GM18520 (cell line): Measurements from ENCODE around the gene MUCL3.
"Not testable (repeated sequence)": the region's sequence is repeated elsewhere in the genome, so short reads cannot be mapped to it uniquely, and the experiment has no call there.

Experiments used
- ATAC-seq: cut with Tn5 transposase; IDR thresholded peaks from one replicate; pipeline ENCODE4 v1.9.1; 2021; ENCODE audit not compliant: unreplicated experiment

The MUCL3 gene

DNA sequence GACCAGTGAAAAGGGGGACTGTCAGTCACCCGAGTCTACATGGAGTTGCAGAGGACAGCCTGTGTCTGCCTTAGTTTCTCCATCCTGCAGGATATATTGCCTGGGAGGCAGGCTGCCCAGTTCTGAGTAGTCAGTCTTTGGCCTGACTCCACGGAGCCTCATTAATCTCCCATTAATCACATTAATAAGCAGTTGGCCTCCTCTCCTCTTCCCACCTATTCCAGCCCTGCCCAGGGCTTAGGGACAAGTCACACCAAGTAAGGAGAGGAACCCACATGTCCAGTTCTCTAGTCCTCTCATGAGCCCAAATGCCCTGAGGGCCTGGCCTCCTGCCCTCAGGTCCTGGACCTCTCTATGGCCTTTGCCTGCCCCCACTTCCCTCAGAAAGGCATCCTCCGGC is 1.3 kb upstream of the MUCL3 start:
- ATAC-seq: no peak

DNA sequence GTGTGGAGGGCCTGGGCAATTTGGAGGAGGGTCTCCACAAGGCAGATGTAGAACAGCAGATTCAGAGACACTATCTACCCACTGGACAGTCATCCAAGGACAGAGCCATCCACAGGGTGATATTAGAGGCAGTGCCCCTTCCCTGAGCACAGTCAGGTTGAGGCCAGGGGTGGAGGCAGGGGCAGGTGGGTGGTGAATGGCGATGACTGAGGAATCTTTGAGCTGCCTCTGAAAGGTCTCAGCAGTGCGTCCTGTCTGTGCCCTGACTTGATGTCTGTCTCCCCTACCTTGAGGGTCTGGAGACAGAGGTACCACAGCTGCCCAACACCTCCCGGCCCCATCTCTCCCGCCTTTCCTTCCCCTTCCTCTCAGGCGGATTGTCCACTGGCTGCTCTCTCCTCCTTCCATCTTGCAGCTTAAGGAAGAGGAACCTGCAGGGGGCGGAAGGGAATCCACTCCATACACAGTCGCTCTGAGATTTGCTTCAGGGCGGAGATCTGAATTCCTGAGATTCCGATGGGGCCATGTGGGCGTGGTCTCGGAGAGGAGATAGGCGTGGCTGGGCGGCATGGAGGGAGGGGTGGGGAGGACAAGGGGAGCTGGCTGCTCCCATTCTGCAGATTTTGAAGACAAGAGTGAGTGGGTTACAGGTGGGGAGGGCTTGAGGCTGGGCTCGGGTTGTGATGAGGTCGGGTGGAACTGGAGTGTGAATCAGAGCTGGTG is 1.7 kb downstream of the MUCL3 start:
- ATAC-seq: no peak

DNA sequence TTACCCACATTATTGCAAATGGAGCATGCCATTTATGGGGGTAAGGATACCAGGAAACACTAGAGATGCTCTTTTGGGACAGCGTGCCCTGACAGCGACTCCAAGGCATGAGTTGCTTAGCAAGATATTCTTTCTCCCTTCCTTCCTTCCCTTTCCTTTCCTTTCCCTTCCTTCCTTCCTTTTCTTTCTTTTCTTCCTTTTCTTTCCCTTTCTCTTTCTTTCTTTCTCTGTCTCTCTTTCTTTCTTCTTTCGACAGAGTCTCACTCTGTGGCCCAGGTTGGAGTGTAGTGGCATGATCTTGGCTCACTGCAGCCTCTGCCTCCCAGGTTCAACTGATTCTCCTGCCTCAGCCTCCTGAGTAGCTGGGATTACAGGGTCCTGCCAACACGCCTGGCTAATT is 3.3 kb downstream of the MUCL3 start:
- no peak for ATAC-seq

DNA sequence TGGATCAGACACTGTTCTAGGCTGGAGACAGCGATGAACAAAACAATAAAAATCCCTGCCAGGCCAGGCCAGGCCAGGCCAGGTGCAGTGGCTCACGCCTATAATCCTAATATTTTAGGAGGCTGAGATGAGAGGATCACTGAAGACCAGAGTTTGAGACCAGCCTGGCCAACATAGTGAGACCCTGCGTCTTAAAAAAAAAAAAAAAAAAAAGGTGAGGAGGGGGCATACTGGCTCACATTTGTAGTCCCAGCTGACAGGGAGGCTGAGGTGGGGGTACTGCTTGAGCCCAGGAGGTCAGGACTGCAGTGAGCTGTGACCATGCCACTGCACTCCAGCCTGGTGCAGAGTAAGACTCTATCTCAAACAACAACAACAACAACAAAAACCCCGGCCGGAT is 4.5 kb downstream of the MUCL3 start:
- no peak for ATAC-seq

DNA sequence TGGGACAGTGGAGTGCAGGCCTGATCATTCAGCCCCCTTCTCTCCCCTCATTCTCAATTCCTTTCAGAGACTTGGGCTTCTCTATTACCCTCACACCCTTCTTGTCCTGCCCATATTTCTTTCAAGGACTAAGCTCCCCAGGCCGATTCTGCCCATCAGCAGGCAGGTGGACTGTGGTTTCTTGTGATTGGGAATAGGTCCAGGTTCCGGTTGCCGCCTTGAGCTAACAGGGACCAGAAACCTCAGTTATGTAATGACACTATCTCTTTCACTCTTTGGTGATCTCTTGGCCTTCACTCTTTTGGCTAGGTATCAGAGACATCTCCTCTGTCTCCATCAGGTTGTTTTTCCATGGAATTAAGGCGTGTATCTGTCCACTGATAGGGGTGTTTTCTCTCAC is 6.5 kb downstream of the MUCL3 start:
- ATAC-seq: no peak

DNA sequence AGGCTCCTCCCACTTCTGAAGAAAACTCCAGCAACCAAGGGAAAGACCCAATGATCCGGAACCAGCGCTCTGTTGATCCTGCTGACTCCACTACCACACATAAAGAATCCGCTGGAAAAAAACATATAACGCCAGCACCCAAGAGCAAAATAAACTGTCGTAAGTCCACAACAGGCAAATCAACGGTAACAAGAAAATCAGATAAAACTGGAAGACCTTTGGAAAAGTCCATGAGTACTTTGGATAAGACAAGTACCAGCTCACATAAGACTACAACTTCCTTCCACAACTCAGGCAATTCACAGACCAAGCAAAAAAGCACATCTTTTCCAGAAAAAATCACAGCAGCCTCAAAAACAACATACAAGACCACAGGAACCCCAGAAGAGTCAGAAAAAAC is 8.0 kb downstream of the MUCL3 start:
- no peak for ATAC-seq

DNA sequence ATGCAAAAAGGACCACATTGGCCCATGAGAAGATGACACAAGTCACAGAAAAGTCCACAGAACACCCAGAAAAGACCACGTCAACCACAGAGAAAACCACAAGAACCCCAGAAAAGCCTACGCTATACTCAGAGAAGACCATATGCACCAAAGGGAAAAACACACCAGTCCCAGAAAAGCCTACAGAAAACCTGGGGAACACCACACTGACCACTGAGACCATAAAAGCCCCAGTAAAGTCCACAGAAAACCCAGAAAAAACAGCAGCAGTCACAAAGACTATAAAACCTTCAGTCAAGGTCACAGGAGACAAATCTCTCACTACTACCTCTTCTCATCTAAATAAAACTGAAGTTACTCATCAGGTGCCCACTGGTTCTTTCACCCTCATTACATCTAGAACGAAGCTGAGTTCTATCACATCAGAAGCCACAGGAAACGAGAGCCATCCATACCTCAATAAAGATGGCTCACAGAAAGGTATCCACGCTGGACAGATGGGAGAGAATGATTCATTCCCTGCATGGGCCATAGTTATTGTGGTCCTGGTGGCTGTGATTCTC is 11.2 kb downstream of the MUCL3 start:
- ATAC-seq: no peak

DNA sequence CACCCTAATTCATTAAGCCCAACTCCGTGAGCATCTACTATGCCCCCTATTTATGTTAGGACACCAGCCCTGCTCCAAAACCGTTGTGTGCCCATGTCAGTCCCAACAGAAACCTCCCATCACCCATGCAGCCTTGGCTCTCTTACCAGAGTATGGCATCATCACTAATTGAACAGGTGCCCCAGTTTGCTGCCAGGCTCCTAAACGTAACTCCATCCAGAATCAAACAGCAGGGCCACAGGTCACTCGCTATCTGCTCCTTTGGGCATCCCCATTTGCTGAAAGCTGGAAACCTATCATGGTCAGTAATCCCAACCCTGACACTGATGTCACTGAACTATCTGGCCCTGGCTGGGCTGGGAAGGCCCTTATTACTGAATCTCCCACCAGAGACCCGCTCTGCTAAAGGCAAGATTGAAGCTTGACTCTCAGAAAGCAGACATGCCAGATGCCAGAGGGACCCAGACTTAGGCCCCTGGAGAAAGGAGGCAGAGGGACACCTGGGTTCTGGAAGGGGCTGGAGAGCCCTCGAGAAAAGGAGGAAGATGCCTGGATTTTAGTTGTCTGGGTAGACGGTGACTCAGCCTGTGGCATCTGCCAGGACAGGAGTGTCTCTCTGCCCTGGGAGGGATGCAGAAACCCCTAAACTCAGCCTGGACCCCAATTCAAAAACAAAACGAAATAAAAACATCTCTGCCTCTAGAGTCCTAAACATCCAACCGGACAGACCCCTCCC is 14.0 kb downstream of the MUCL3 start:
- no peak for ATAC-seq

DNA sequence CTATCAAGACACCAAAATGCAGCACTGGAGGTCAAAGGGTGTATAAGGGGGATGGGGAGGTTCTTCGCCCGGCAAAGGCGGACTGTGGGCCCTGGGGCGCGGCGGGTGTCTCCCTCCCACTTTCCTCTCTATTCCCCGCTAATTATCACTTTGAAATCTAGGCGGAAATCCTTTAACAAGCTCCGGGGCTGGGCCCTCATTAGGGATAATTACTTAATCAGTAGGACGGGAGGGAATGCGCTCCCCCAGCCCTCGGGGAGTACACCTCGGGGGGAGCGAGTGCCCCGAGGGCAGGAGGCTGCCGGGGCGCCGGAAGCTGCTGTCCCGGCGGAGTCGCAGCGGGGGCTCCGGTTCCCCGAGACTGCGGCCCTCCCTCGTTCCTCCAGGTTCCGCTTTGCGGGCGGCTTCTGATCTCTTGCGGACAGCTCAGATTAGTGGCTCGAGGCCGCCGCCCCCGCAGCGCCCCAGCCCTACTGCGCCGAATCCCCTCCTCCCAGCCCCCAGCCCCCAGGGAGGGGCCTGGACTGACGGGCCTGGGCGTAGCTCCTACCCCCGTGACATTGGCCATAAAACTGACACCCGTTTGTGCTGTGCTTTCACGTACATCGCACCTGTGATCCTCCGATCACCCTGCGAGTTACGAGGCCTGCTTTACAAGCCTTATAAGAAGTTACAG is 14.7 kb downstream of the MUCL3 start:
- ATAC-seq: no peak

DNA sequence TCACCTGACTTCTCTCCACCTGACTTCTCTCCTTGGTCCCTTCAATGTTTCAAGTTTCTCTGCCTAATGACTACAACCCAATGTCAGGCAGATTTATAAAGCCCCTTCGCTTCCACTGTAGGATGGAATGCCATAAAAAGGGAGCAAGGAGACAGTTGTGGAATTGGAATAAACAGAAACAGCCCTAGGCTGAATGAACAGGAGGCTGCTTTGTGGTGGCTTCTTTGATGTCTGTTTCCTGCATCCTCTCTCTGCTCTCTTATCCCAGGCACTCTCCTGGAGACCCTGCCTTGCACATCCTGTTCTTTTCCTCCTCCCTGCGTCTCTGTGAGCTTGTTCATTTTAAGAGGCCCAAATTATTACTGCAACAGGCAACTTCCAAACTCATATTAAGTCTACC is 16.9 kb downstream of the MUCL3 start:
- ATAC-seq: no peak

DNA sequence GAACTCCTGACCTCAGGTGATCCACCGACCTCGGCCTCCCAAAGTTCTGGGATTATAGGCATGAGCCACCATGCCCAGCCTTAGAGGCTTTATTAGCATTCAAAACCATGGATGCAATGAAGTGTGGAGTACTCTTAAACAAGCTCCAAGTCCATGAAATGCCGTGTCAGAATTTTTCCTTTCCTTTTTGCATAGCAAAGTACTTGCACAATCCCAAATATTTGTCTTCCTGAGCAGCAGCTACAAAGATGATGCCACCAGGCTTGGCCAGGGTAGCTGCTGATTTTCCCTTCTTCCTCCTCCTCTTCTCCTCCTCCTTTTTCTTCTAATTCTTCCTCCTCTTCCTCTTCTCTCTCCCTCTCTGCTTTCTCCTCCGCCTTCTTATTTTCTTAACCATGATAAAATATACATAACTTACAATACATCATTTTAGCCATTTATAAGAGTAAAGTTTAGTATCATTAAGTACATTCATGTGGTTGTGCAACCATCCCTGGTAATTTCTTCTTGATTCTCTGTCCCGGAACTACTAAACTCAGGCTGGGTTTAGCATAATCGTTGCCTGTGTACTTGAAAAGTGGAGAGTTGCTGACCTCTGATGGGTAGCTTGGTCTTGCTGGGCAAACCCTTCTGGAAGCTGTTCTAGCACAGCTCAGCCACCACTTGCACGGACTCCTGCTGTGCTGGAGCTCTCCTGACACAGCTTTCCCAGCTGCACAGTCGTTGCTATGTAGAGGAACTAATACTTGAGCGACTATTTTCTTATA is 20.3 kb downstream of the MUCL3 start:
- no peak for ATAC-seq

DNA sequence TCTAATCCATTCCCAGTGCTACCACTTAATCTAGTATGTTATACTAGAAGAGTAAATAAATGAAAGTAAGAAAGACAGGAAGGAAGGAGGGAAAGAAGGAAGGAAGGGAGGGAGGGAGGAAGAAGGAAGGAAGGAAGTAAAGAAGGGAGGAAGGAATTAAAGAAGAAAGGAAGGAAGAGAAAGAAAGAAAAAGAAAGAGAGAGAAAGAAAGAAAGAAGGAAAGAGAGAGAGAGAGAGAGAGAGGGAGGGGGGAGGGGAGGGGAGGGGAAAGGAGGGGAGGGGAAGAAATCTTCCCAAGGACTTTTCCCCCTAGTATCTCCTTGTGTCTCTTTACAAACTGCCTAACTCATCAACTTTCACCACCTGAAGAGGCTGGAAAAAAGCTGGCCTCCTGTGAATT is 21.9 kb downstream of the MUCL3 start:
- no peak for ATAC-seq

DNA sequence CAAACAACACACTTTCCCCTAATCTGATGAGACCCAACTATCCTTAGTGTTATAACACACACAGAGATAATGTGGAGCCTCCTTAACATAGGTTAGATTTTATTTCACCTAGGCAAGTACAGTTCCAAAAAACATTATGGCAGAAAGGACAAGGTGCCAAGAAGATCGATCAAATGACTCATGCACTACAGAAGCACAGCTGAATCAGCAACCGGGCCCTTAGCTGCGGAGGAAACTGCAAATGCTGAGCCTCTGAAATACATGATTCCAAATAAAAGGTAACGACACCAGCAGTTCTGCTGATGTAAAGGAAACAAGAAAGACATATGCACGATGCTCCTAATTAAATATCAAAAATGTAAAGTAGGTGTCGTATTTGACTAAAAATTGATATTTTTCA is 22.9 kb downstream of the MUCL3 start:
- no peak for ATAC-seq

DNA sequence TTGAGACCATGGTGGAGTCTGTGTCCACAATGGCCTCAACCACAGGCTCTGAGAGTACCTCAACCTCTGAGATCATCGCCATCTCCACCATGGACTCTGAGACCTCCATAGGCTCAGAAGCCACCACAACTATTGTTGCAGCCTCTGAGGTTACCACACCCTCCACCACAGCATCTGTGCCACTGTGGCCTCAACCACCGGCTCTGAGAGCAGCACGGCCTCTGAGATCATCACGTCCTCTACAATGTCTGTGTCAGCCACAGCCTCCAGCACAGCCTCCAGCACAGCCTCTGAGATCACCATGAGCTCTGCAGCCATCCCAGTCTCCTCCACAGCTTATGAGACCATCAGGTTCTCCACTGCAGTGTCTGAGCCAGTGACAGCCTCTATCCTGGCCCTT is 23.3 kb downstream of the MUCL3 start:
- ATAC-seq: no peak

DNA sequence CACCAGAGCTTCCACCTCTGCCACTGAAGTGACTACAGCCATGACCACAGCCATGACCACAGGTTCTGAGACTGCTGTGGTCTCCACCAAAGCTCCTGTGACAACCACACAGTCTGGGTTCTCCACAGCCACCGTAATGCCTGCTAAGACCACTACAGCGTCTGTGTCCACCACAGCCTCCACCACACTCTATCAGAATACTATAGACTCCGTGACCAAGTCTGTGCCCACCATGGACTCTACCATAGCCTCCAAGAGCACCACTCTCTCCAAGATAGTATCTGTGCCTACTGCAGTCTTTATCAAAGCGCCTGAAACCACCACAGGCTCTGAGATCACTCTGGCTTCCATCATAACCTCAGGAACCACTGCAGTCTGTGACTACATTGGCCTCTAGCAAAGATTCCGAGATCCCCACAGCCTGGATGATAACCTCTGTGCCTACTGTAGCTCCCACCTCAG is 24.4 kb downstream of the MUCL3 start:
- ATAC-seq: no peak

DNA sequence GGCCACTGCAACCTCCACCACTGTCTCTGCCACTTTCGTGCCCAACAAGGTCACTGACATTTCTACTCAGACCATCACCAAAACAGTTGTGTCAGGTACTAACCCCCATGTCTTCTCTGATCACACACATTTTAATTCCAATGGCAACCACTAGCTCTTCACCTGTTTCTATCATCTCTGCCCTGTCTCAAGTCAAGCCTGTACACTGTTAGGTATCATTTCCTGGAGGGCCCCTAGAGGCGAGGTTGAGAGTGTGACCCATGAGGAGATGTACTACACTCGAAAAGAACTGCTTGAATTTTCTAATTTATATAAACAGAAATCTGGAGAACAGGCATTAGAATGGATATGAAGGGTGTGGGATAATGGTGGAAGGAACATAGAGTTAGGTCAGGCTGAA is 25.4 kb downstream of the MUCL3 start:
- no peak for ATAC-seq

DNA sequence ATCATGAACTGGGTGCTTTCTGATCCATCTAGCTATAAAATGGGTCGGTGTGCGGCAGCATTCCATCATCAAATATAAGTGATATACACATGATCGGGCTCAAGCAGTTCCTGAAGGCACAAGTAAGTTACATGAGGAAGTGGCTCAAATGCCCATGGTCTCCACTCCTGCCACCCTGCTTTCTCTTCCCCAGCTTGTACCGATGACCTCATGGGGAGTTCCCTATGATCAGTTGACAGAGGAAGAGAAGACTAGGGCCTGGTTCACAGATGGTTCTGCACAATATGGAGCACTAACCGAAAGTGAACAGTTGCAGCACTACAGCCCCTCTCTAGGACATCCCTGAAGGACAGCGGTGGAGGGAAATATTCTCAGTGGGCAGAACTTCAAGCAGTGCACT is 28.4 kb downstream of the MUCL3 start:
- ATAC-seq: not testable (repeated sequence)

DNA sequence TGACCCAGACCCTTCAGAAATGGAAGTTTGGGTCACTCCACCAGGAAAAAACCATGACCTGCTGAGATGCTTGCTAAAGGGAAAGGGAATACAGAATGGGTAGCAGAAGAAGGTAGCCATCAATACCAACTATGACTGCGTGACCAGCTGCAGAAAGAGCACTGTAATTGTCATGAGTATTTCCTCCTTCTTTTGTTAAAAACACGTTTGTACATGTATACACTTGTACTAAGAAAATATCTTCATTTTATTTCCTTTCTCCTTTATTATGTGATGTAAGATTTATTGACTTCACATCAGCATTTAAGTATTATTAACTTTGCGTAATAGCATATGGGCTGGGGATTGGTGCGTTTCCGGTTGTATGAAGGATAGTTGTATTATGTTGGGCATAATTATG is 30.2 kb downstream of the MUCL3 start:
- no peak for ATAC-seq

DNA sequence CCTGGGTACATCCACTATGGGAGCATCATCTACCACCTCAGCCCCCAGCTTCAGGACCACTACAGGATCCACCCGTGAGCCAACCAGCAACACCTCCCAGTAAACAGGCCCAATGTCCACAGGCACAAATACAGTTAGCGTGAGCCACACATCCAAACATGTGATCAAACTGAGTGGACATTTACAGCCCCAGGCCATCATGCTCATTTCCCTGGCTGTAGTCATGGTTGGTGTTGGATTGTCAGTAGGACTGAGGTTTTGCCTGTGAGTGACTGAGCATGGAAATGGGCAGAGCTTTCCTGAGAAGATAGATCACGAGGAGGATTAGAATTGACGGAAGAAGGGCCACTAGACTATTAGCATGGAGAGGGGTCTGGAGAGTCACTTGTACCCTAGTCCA is 32.0 kb downstream of the MUCL3 start:
- no peak for ATAC-seq

DNA sequence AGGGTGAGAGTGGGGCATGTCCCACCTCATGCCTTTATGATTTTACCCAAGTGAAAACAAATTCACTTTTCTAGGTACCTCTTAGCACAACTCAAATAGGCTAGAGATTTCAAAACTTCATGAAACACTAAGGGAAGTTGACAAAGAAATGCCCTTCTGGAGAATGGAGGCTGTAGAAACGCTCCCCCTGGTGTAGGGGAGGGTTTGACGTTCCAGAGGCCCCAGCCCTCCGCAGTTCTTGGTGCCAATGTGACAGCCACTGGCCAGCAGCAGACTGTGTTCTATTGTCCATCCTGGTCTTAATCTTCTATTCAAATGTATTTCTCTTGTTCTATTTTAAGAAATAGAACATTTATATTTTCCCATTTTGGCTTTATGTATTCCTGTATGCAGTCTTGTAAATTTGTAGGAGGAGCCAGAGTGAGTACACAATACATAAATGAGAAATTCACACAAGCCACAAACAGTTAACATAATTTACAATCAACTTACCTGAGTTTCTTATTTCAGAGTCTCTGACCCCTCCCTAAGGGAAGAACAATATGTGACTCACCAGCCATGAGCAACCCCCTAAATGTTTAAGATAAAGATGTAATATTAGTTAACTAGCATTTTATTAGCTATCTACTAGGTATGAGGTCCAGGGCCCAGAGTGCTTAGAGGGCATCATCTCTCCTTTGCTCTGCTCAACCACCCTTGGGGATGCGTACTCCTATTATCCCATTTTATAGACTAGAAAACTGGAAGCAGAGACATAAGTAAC is 33.9 kb downstream of the MUCL3 start:
- ATAC-seq: no peak
